ENCODE data around the gene KCNE1. TPM values are rescaled to one million over a fixed set of nuclear protein-coding genes. Genes with fewer than 3 reads are reported as not detected.

Gene KCNE1
- total and polyA plus RNA-seq, 10 of the 15 experiments (the other 5 are each of a cell fraction or from before 2014, with no cell fraction given), result 0.06 to 0.18 (median 0.09) TPM; not detected in 5

DNA sequence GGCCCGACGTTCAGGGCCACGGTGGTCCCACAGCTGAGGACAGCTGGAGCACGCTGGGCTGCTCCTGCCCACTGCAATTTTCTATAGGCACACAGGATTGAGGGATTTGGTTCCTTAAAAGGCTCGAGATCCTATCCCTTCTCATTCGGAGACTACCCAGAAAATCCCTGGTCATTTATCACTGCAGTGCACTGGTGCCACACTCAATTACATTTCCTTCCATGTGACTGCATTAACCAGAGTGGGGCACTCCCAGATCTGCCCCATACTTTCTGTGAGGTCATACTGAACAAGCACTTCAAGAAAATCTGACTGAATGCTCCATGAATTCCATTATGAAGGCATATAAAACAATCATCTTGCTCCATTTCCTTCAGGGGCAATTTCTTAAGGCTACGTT lies 49.8 kb upstream of the KCNE1 start:
- in situ Hi-C loops (cut with MboI) (no loop called here), intact Hi-C loops (cut with micrococcal nuclease; ENCODE audit: unreplicated experiment) (no loop called here)
- RAD21 ChIA-PET (ENCODE audit: unreplicated experiment), result no interaction called here
- Histone ChIP-seq H3K9ac (ENCODE audit: control insufficient read depth, insufficient read depth, low read length) (no peak overlapping the region), H3K4me1 (ENCODE audit: control insufficient read depth, insufficient read depth, low read length) (no peaks in the 10 kb centered on the region; the same call in 1 of the 2 replicates), H3K27ac (ENCODE audit: control insufficient read depth, insufficient read depth) (no peak overlapping the region), H2AFZ (ENCODE audit: control insufficient read depth, low read depth, low read length) (no peak overlapping the region), H3K4me3 (no peak overlapping the region), H3K27me3 (replicated peaks in 1 of 2; ENCODE audit: control insufficient read depth in 2 of 2, insufficient read depth in 2 of 2, low read length in 1 of 2) (no peaks in the 10 kb centered on the region), H3K9me3 (replicated peaks; ENCODE audit: control insufficient read depth, insufficient read depth, low read length) (no peaks in the 10 kb centered on the region), H3K36me3 (ENCODE audit: control insufficient read depth in 2 of 2, insufficient read depth in 2 of 2, low read length in 1 of 2) (peaks cover 0 to 3% of the 10 kb centered on the region in 2 experiments; a peak in 2 of 4 replicates), H3K79me2 (ENCODE audit: control insufficient read depth, insufficient read depth, low read length) (no peaks in the 10 kb centered on the region), H4K20me1 (ENCODE audit: control insufficient read depth, insufficient read depth) (no peaks in the 10 kb centered on the region), H3K4me2 (ENCODE audit: control insufficient read depth, insufficient read depth) (no peak overlapping the region)
- no TSS peak for BruUV-seq (replicated peaks)
- FAIRE-seq (no peak), DNase-seq (ENCODE audit: low read depth, low spot score) (no peak), ATAC-seq (no peak)
- SMC1A ChIA-PET (ENCODE audit: uncharacterized antibody, unreplicated experiment), result interaction anchor here (0.9 to 1.4 kb wide), 2 partner anchors 28 to 54 kb away, joined by 3 to 4 read pairs; no protein-coding TSS in a partner anchor
- 89% methylated on average over 7 of the region's 7 CpGs for WGBS (ENCODE audit: insufficient coverage, insufficient replicate concordance, low lambda C conversion rate, missing lambda C conversion rate)
- no peak for TF ChIP-seq RFX5 (IDR thresholded peaks at IDR 0.05; ENCODE audit: low read depth, low read length)
- TF ChIP-seq CHD1 (IDR thresholded peaks at IDR 0.05; ENCODE audit: low read depth, low read length), result no peak
- no peak for TF ChIP-seq ATF7 (IDR thresholded peaks at IDR 0.05; ENCODE audit: low read depth)
- TF ChIP-seq KDM1A (IDR thresholded peaks at IDR 0.05; ENCODE audit: borderline replicate concordance), result no peak
- TF ChIP-seq IKZF1 (conservative IDR thresholded peaks at IDR 0.05), result no peak
- TF ChIP-seq SRF (IDR thresholded peaks at IDR 0.05; ENCODE audit: low read depth in 2 of 2, low read length in 2 of 2), result no peak
- TF ChIP-seq NBN (IDR thresholded peaks at IDR 0.05), result no peak
- TF ChIP-seq HSF1 (IDR thresholded peaks at IDR 0.05; ENCODE audit: low read depth, low read length), result no peak
- no peak for TF ChIP-seq SP1 (IDR thresholded peaks at IDR 0.05; ENCODE audit: low read depth, low read length)
- TF ChIP-seq EP300 (IDR thresholded peaks at IDR 0.05; ENCODE audit: borderline replicate concordance in 1 of 2, control insufficient read depth in 1 of 2, low read depth in 2 of 2, low read length in 2 of 2), result no peak
- TF ChIP-seq KLF5 (IDR thresholded peaks at IDR 0.05; ENCODE audit: partially characterized antibody), result no peak
- CTCF ChIA-PET, result interaction anchor here (0.8 to 1.2 kb wide), 3 partner anchors 21 to 41 kb away, joined by 3 to 6 read pairs (median 5); no protein-coding TSS in a partner anchor
- POLR2A ChIA-PET, result no interaction called here

All from GM12878 (cell line).